H1 (cell line): ENCODE data around the gene TTC34. TPM values are rescaled to one million over a fixed set of nuclear protein-coding genes. Genes with fewer than 3 reads are reported as not detected.
"Not testable (repeated sequence)": the region's sequence is repeated elsewhere in the genome, so short reads cannot be mapped to it uniquely, and the experiment has no call there.

Experiments
- CTCF ChIA-PET: fragments of 300-600 bp; sonication (Branson Sonifier 250); formaldehyde crosslinking; loops from one replicate; lab custom pipeline; 2021; ENCODE audit not compliant: partially characterized antibody; lab: Charles Lee
- POLR2A ChIA-PET: fragments of 300-600 bp; sonication (Branson Sonifier 250); formaldehyde crosslinking; loops from one replicate; lab custom pipeline; 2021; ENCODE audit warnings: inconsistent platforms; ENCODE audit not compliant: partially characterized antibody; lab: Charles Lee
- DNase-seq, 2 experiments: peaks; one replicate each; pipeline versions ENCODE4 v3.0.0 to v3.0.0-alpha.2; 2010 to 2022; ENCODE audit warnings: low spot score in 2 of 2, low read depth in 1 of 2, mixed read lengths in 1 of 2
- FAIRE-seq: peaks from 2 replicates; lab custom pipeline; 2011; peaks lifted over from hg19 to GRCh38; lab: Jason Lieb, UNC
- H2AFZ ChIP-seq: 2 replicates; pipeline ENCODE4 v1.8.1; 2012; ENCODE audit warnings: low read length, inconsistent platforms
- H2AK5ac ChIP-seq: 2 replicates; pipeline ENCODE4 v1.6.1; 2013; ENCODE audit warnings: low read depth, low read length
- H2BK120ac ChIP-seq: replicated peaks from 2 replicates; pipeline ENCODE3; 2013; ENCODE audit warnings: low read depth, low read length, inconsistent platforms
- H2BK12ac ChIP-seq: 2 replicates; pipeline ENCODE4 v1.6.1; 2013; ENCODE audit warnings: low read depth, low read length
- H2BK15ac ChIP-seq: 2 replicates; pipeline ENCODE4 v1.6.1; 2013; ENCODE audit warnings: low read length
- H2BK20ac ChIP-seq: 2 replicates; pipeline ENCODE4 v1.6.1; 2013; ENCODE audit warnings: low read length
- H2BK5ac ChIP-seq: 2 replicates; pipeline ENCODE4 v1.6.1; 2013; ENCODE audit warnings: low read depth, low read length
- H3K14ac ChIP-seq: 2 replicates; pipeline ENCODE4 v1.6.1; 2013; ENCODE audit warnings: inconsistent platforms; ENCODE audit not compliant: insufficient read length
- H3K18ac ChIP-seq: 2 replicates; pipeline ENCODE4 v1.6.1; 2013; ENCODE audit warnings: low read length; ENCODE audit errors: extremely low read depth
- H3K23ac ChIP-seq: 2 replicates; pipeline ENCODE4 v1.6.1; 2013; ENCODE audit warnings: inconsistent platforms; ENCODE audit not compliant: insufficient read length
- H3K23me2 ChIP-seq: 2 replicates; pipeline ENCODE4 v1.6.1; 2013; ENCODE audit warnings: low read depth, low read length
- H3K27ac ChIP-seq: 2 replicates; pipeline ENCODE4 v1.6.1; 2011; ENCODE audit warnings: low read depth, low read length, inconsistent platforms
- H3K27me3 ChIP-seq, 4 experiments: replicated peaks in 1 of 4; 1 replicate in 1 of 4; 2 replicates in 3 of 4; pipeline versions ENCODE4 v1.6.1 to v1.8.1; 2011 to 2013; ENCODE audit warnings: low read length in 3 of 4, mild to moderate bottlenecking in 3 of 4, inconsistent platforms in 2 of 4, mixed read lengths in 2 of 4, moderate library complexity in 1 of 4; ENCODE audit not compliant: control insufficient read depth in 3 of 4, insufficient read depth in 3 of 4; ENCODE audit errors: extremely low read depth in 1 of 4
- H3K36me3 ChIP-seq, 4 experiments: 2 replicates each; pipeline versions ENCODE4 v1.6.1 to v1.8.1; 2011 to 2013; ENCODE audit warnings: mild to moderate bottlenecking in 4 of 4, low read length in 3 of 4, moderate library complexity in 2 of 4, control low read depth in 1 of 4, inconsistent platforms in 1 of 4; ENCODE audit not compliant: insufficient read depth in 4 of 4, control insufficient read depth in 2 of 4
- H3K4ac ChIP-seq: replicated peaks from 2 replicates; pipeline ENCODE3; 2013; ENCODE audit warnings: low read length, low read depth, mixed read lengths, inconsistent platforms; ENCODE audit not compliant: insufficient read length
- H3K4me1 ChIP-seq, 4 experiments: replicated peaks in 1 of 4; 1 replicate in 1 of 4; 2 replicates in 3 of 4; pipeline versions ENCODE4 v1.6.1 to v1.8.1; 2011 to 2013; ENCODE audit warnings: low read length in 3 of 4, inconsistent platforms in 2 of 4, mixed read lengths in 1 of 4; ENCODE audit not compliant: insufficient read depth in 4 of 4, control insufficient read depth in 3 of 4
- H3K4me2 ChIP-seq, 2 experiments: 2 replicates each; pipeline versions ENCODE4 v1.6.1 to v1.8.1; 2011 to 2013; ENCODE audit warnings: low read depth in 2 of 2, low read length in 2 of 2, control low read depth in 1 of 2, inconsistent platforms in 1 of 2, mild to moderate bottlenecking in 1 of 2; ENCODE audit not compliant: insufficient read depth in 1 of 2
- H3K4me3 ChIP-seq, 4 experiments: fragments of 200-600, 300-600 bp in 1 of 4; sonication (generic), shearing (Covaris generic), sonication (Bioruptor Twin) in 1 of 4; 2 replicates each; pipeline versions ENCODE4 v1.5.1 to v1.8.1; 2011 to 2016; ENCODE audit warnings: low read length in 4 of 4, low read depth in 3 of 4, control low read depth in 2 of 4, inconsistent platforms in 2 of 4, mild to moderate bottlenecking in 2 of 4, mixed read lengths in 1 of 4, moderate library complexity in 1 of 4; ENCODE audit not compliant: insufficient read depth in 2 of 4; ENCODE audit errors: extremely low read depth in 1 of 4
- H3K56ac ChIP-seq: replicated peaks from 2 replicates; pipeline ENCODE3; 2013; ENCODE audit warnings: low read depth, mild to moderate bottlenecking, mixed read lengths, low read length, inconsistent platforms; ENCODE audit not compliant: insufficient read length
- H3K79me1 ChIP-seq: 2 replicates; pipeline ENCODE4 v1.6.1; 2013; ENCODE audit warnings: low read depth, low read length, control low read depth
- H3K79me2 ChIP-seq, 2 experiments: 2 replicates each; pipeline versions ENCODE4 v1.6.1 to v1.8.1; 2012 to 2013; ENCODE audit warnings: low read length in 2 of 2, mild to moderate bottlenecking in 2 of 2, inconsistent platforms in 1 of 2; ENCODE audit not compliant: insufficient read depth in 2 of 2, control insufficient read depth in 1 of 2
- H3K9ac ChIP-seq, 4 experiments: replicated peaks in 1 of 4; 1 replicate in 1 of 4; 2 replicates in 3 of 4; pipeline versions ENCODE4 v1.6.1 to v1.8.1; 2011 to 2013; ENCODE audit warnings: low read depth in 3 of 4, low read length in 3 of 4, control low read depth in 2 of 4, mild to moderate bottlenecking in 2 of 4, moderate library complexity in 2 of 4, inconsistent platforms in 1 of 4; ENCODE audit errors: extremely low read depth in 1 of 4
- H3K9me3 ChIP-seq, 2 experiments: 2 replicates each; pipeline versions ENCODE4 v1.6.1 to v1.8.1; 2012 to 2013; ENCODE audit warnings: mild to moderate bottlenecking in 2 of 2, moderate library complexity in 2 of 2, control low read depth in 1 of 2, inconsistent platforms in 1 of 2, low read depth in 1 of 2, low read length in 1 of 2, mixed read lengths in 1 of 2; ENCODE audit not compliant: insufficient read depth in 2 of 2
- H4K20me1 ChIP-seq, 2 experiments: replicated peaks in 1 of 2; 2 replicates each; pipeline versions ENCODE3 to v1.8.1; 2011 to 2013; ENCODE audit warnings: inconsistent platforms in 2 of 2, low read length in 2 of 2, mild to moderate bottlenecking in 1 of 2; ENCODE audit not compliant: insufficient read depth in 2 of 2, control insufficient read depth in 1 of 2
- H4K5ac ChIP-seq: 2 replicates; pipeline ENCODE4 v1.6.1; 2013; ENCODE audit warnings: low read length, low read depth, mixed read lengths, inconsistent platforms; ENCODE audit not compliant: insufficient read length
- H4K8ac ChIP-seq: 2 replicates; pipeline ENCODE4 v1.8.0; 2013; ENCODE audit warnings: mild to moderate bottlenecking, moderate library complexity, low read length, inconsistent platforms; ENCODE audit not compliant: insufficient read depth; ENCODE audit errors: extremely low read depth
- H4K91ac ChIP-seq: replicated peaks from 2 replicates; pipeline ENCODE3; 2013; ENCODE audit warnings: low read length, mixed read lengths, inconsistent platforms; ENCODE audit not compliant: insufficient read length
- WGBS, 2 experiments: shearing (Covaris generic) in 1 of 2; methylation state at CpG; one replicate each; pipeline versions ENCODE4 v1.1.6 to v1.1.7; 2013 to 2015; ENCODE audit warnings: low lambda C conversion rate in 2 of 2, mixed read lengths in 2 of 2, inconsistent platforms in 1 of 2, low coverage in 1 of 2, missing lambda C conversion rate in 1 of 2; ENCODE audit not compliant: insufficient replicate concordance in 2 of 2, insufficient coverage in 1 of 2, insufficient read length in 1 of 2; ENCODE audit errors: extremely low coverage in 1 of 2, missing lambda C conversion rate in 1 of 2; 5-methylcytosine and 5-hydroxymethylcytosine counted together
- polyA plus RNA-seq, 7 experiments: library from polyadenylated mRNA; depleted of rRNA in 3 of 7; stranded (reverse) in 5 of 7; unstranded in 2 of 7; fragments of >200 nt in 5 of 7; fragments of 200-250 nt in 2 of 7; gene quantifications; 1 replicate in 5 of 7; 2 replicates in 1 of 7; 4 replicates in 1 of 7; pipeline versions ENCODE4 v1.2.1 to v1.2.3, GENCODE V29; 2011 to 2013; ENCODE audit warnings: missing spikeins in 2 of 7, mixed read lengths in 2 of 7
- total RNA-seq: library from RNA; stranded (reverse); fragmentation: NEBNext Ultra II Directional; extraction: Animal tissue kit (Norgen Biotek cat#: 25700); gene quantifications from 2 replicates; pipeline ENCODE4 v1.2.1, GENCODE V29; 2021

TTC34 gene
- total and polyA plus RNA-seq, 2 of the 8 experiments (the other 6 are each of a cell fraction or from before 2014, with no cell fraction given), result 0.23 to 0.50 TPM

- DNase-seq, result peak in 1 of 2 experiments; percentile 35
- POLR2A ChIA-PET, H2BK15ac ChIP-seq, H3K9ac ChIP-seq, H3K14ac ChIP-seq, H3K27me3 ChIP-seq, H3K23me2 ChIP-seq, H3K56ac ChIP-seq, H3K4me2 ChIP-seq, H2AK5ac ChIP-seq, H3K27ac ChIP-seq, H4K5ac ChIP-seq, H2BK120ac ChIP-seq, H2BK20ac ChIP-seq, H3K18ac ChIP-seq, H3K4ac ChIP-seq, H4K20me1 ChIP-seq, H4K91ac ChIP-seq, H4K8ac ChIP-seq, H3K79me2 ChIP-seq, H2BK12ac ChIP-seq, H2AFZ ChIP-seq, H3K4me1 ChIP-seq, H3K4me3 ChIP-seq, H3K23ac ChIP-seq, H2BK5ac ChIP-seq, FAIRE-seq, H3K36me3 ChIP-seq, H3K79me1 ChIP-seq, CTCF ChIA-PET: not testable (repeated sequence)
- peaks cover 16 to 54% of the 10 kb centered on the region in 2 experiments for H3K9me3 ChIP-seq
- 65% methylated on average over 7 of the region's 7 CpGs; no CpG with 5 or more reads in 1 of the 2 experiments for WGBS, 2 experiments
Observed at GRCh38 chr1:2684000-2684399, 117.5 kb downstream of the TTC34 start.

- H3K4me3 ChIP-seq, H3K4ac ChIP-seq, H3K23ac ChIP-seq, DNase-seq, H2BK120ac ChIP-seq, H2BK5ac ChIP-seq, H3K36me3 ChIP-seq, H3K4me1 ChIP-seq, H2BK15ac ChIP-seq, H4K8ac ChIP-seq, H3K56ac ChIP-seq, H2BK12ac ChIP-seq, H3K4me2 ChIP-seq, H3K27me3 ChIP-seq, H4K5ac ChIP-seq, H2AK5ac ChIP-seq, H2BK20ac ChIP-seq, H3K27ac ChIP-seq, H4K91ac ChIP-seq, H3K9ac ChIP-seq, POLR2A ChIA-PET, H3K14ac ChIP-seq, H4K20me1 ChIP-seq, H3K79me2 ChIP-seq, H2AFZ ChIP-seq, H3K18ac ChIP-seq, CTCF ChIA-PET, H3K23me2 ChIP-seq, H3K79me1 ChIP-seq, FAIRE-seq: not testable (repeated sequence)
- peaks cover 15 to 51% of the 10 kb centered on the region in 2 experiments for H3K9me3 ChIP-seq
- 57% methylated on average over 9 of the region's 9 CpGs; no CpG with 5 or more reads in 1 of the 2 experiments for WGBS, 2 experiments
Observed at GRCh38 chr1:2683321-2683741, 118.2 kb downstream of the TTC34 start.
